Ureter (tissue), 1 donor: ENCODE results near the gene ZFYVE26. TPM values are rescaled to one million over a fixed set of nuclear protein-coding genes. Genes with fewer than 3 reads are reported as not detected.
"Not testable (repeated sequence)": the region's sequence is repeated elsewhere in the genome, so short reads cannot be mapped to it uniquely, and the experiment has no call there.

Source experiments
- DNase-seq: peaks from one replicate; pipeline ENCODE4 v3.0.0-alpha.2; 2020; ENCODE audit warnings: low spot score
- total RNA-seq: library from RNA; stranded (reverse); gene quantifications from one replicate; pipeline ENCODE4 v1.2.4, GENCODE V29; 2023
- donor health status: DM: yes; HTN: yes; CAD: no.

Gene ZFYVE26
- total RNA-seq = 33.7 TPM

GRCh38 chr14:67816326-67817002 lies at the start of gene ZFYVE26:
TSS of gene ZFYVE26 (minus strand) at chr14:67816590. CDS start at chr14:67815963, 627 bp downstream.
- DNase-seq = peak; percentile 96

GRCh38 chr14:67863223-67863622 lies 46.8 kb upstream of the ZFYVE26 start:
- DNase-seq = no peak

GRCh38 chr14:67859169-67859749 lies 42.9 kb upstream of the ZFYVE26 start:
- no peak for DNase-seq

GRCh38 chr14:67857778-67858350 lies 41.5 kb upstream of the ZFYVE26 start:
- DNase-seq = no peak

GRCh38 chr14:67856827-67857226 lies 40.4 kb upstream of the ZFYVE26 start:
- DNase-seq = no peak

GRCh38 chr14:67853715-67854114 lies 37.3 kb upstream of the ZFYVE26 start:
- no peak for DNase-seq

GRCh38 chr14:67852926-67853604 lies 36.7 kb upstream of the ZFYVE26 start:
- no peak for DNase-seq

- DNase-seq = no peak
Measured at GRCh38 chr14:67851785-67852410, 35.5 kb upstream of the ZFYVE26 start.

GRCh38 chr14:67850066-67850830 lies 33.9 kb upstream of the ZFYVE26 start:
- no peak for DNase-seq

GRCh38 chr14:67846029-67846610 lies 29.7 kb upstream of the ZFYVE26 start:
- no peak for DNase-seq

- no peak for DNase-seq
Measured at GRCh38 chr14:67837011-67837624, 20.7 kb upstream of the ZFYVE26 start.

- DNase-seq = no peak
Measured at GRCh38 chr14:67835596-67835995, 19.2 kb upstream of the ZFYVE26 start.

GRCh38 chr14:67833403-67833802 lies 17.0 kb upstream of the ZFYVE26 start:
- no peak for DNase-seq

GRCh38 chr14:67831113-67831512 lies 14.7 kb upstream of the ZFYVE26 start:
- no peak for DNase-seq

GRCh38 chr14:67821121-67821520 lies 4.7 kb upstream of the ZFYVE26 start:
- no peak for DNase-seq

- no peak for DNase-seq
Measured at GRCh38 chr14:67820428-67820971, 4.1 kb upstream of the ZFYVE26 start.

- peak; percentile 89 for DNase-seq
Measured at GRCh38 chr14:67819563-67820421, 3.4 kb upstream of the ZFYVE26 start, which contains the start of gene RAD51B. TSS of gene RAD51B (plus strand) at chr14:67819779.

GRCh38 chr14:67818476-67818875 lies 2.1 kb upstream of the ZFYVE26 start:
- DNase-seq = not testable (repeated sequence)

GRCh38 chr14:67817750-67818438 lies 1.5 kb upstream of the ZFYVE26 start:
- no peak for DNase-seq
